Measurements from ENCODE around the gene DDHD1. TPM values are rescaled to one million over a fixed set of nuclear protein-coding genes. Genes with fewer than 3 reads are reported as not detected.

The DDHD1 gene
- total RNA-seq, 1 experiment from 2014 or later = 8.1 TPM

- H3K36me3 ChIP-seq (replicated peaks; ENCODE audit: control insufficient read depth, insufficient read depth, low read length) = no peaks in the 10 kb centered on the region
- H3K4me3 ChIP-seq (ENCODE audit: insufficient read depth, low read depth, low read length) = no peak overlapping the region
- no peaks in the 10 kb centered on the region for H3K27me3 ChIP-seq (ENCODE audit: control insufficient read depth, insufficient read depth, low read length)
- no peak for DNase-seq
Observed at GRCh38 chr14:53016919-53017318, 136.2 kb downstream of the DDHD1 start.

- H3K27me3 ChIP-seq (ENCODE audit: control insufficient read depth, insufficient read depth, low read length) = no peaks in the 10 kb centered on the region
- DNase-seq = no peak
- H3K4me3 ChIP-seq (ENCODE audit: insufficient read depth, low read depth, low read length) = no peak overlapping the region
- H3K36me3 ChIP-seq (replicated peaks; ENCODE audit: control insufficient read depth, insufficient read depth, low read length) = no peaks in the 10 kb centered on the region
Observed at GRCh38 chr14:53016491-53016890, 136.6 kb downstream of the DDHD1 start.

- Histone ChIP-seq H3K4me3 (ENCODE audit: insufficient read depth, low read depth, low read length) (no peak overlapping the region), H3K36me3 (replicated peaks; ENCODE audit: control insufficient read depth, insufficient read depth, low read length) (no peaks in the 10 kb centered on the region), H3K27me3 (ENCODE audit: control insufficient read depth, insufficient read depth, low read length) (no peaks in the 10 kb centered on the region)
- peak; percentile 31 for DNase-seq
Observed at GRCh38 chr14:53011053-53011462, 142.1 kb downstream of the DDHD1 start.

GRCh38 chr14:53010193-53011040 lies 142.7 kb downstream of the DDHD1 start:
- Histone ChIP-seq H3K36me3 (replicated peaks; ENCODE audit: control insufficient read depth, insufficient read depth, low read length) (no peaks in the 10 kb centered on the region), H3K4me3 (ENCODE audit: insufficient read depth, low read depth, low read length) (no peak overlapping the region), H3K27me3 (ENCODE audit: control insufficient read depth, insufficient read depth, low read length) (no peaks in the 10 kb centered on the region)
- DNase-seq = no peak

GRCh38 chr14:53006931-53007562 lies 146.1 kb downstream of the DDHD1 start:
- no peak for DNase-seq
- H3K4me3 ChIP-seq (ENCODE audit: insufficient read depth, low read depth, low read length) = no peak overlapping the region
- no peaks in the 10 kb centered on the region for H3K27me3 ChIP-seq (ENCODE audit: control insufficient read depth, insufficient read depth, low read length)
- no peaks in the 10 kb centered on the region for H3K36me3 ChIP-seq (replicated peaks; ENCODE audit: control insufficient read depth, insufficient read depth, low read length)

- no peak for DNase-seq
- Histone ChIP-seq H3K4me3 (ENCODE audit: insufficient read depth, low read depth, low read length) (no peak overlapping the region), H3K27me3 (ENCODE audit: control insufficient read depth, insufficient read depth, low read length) (no peaks in the 10 kb centered on the region), H3K36me3 (replicated peaks; ENCODE audit: control insufficient read depth, insufficient read depth, low read length) (no peaks in the 10 kb centered on the region)
Observed at GRCh38 chr14:53004976-53005375, 148.1 kb downstream of the DDHD1 start.

GRCh38 chr14:53003776-53004175 lies 149.3 kb downstream of the DDHD1 start:
- no peaks in the 10 kb centered on the region for H3K27me3 ChIP-seq (ENCODE audit: control insufficient read depth, insufficient read depth, low read length)
- no peaks in the 10 kb centered on the region for H3K36me3 ChIP-seq (replicated peaks; ENCODE audit: control insufficient read depth, insufficient read depth, low read length)
- H3K4me3 ChIP-seq (ENCODE audit: insufficient read depth, low read depth, low read length) = no peak overlapping the region
- DNase-seq = no peak

GRCh38 chr14:53002576-53002975 lies 150.5 kb downstream of the DDHD1 start:
- Histone ChIP-seq H3K4me3 (ENCODE audit: insufficient read depth, low read depth, low read length) (no peak overlapping the region), H3K27me3 (ENCODE audit: control insufficient read depth, insufficient read depth, low read length) (no peaks in the 10 kb centered on the region), H3K36me3 (replicated peaks; ENCODE audit: control insufficient read depth, insufficient read depth, low read length) (no peaks in the 10 kb centered on the region)
- no peak for DNase-seq

GRCh38 chr14:53001787-53002378 lies 151.2 kb downstream of the DDHD1 start:
- H3K4me3 ChIP-seq (ENCODE audit: insufficient read depth, low read depth, low read length) = no peak overlapping the region
- no peak for DNase-seq

GRCh38 chr14:52998376-52999015 lies 154.6 kb downstream of the DDHD1 start:
- no peak for DNase-seq
- Histone ChIP-seq H3K4me3 (ENCODE audit: insufficient read depth, low read depth, low read length) (no peak overlapping the region), H3K27me3 (ENCODE audit: control insufficient read depth, insufficient read depth, low read length) (no peaks in the 10 kb centered on the region), H3K36me3 (replicated peaks; ENCODE audit: control insufficient read depth, insufficient read depth, low read length) (no peaks in the 10 kb centered on the region)

More at GRCh38 chr14:53001787-53002378, 151.2 kb downstream of the DDHD1 start:
- Histone ChIP-seq H3K36me3 (replicated peaks; ENCODE audit: control insufficient read depth, insufficient read depth, low read length) (no peaks in the 10 kb centered on the region), H3K27me3 (ENCODE audit: control insufficient read depth, insufficient read depth, low read length) (no peaks in the 10 kb centered on the region)

GRCh38 chr14:52996493-52996892 lies 156.6 kb downstream of the DDHD1 start:
- H3K27me3 ChIP-seq (ENCODE audit: control insufficient read depth, insufficient read depth, low read length) = no peaks in the 10 kb centered on the region
- no peak for DNase-seq
- H3K4me3 ChIP-seq (ENCODE audit: insufficient read depth, low read depth, low read length) = no peak overlapping the region
- no peaks in the 10 kb centered on the region for H3K36me3 ChIP-seq (replicated peaks; ENCODE audit: control insufficient read depth, insufficient read depth, low read length)

GRCh38 chr14:52995998-52996397 lies 157.1 kb downstream of the DDHD1 start:
- no peaks in the 10 kb centered on the region for H3K36me3 ChIP-seq (replicated peaks; ENCODE audit: control insufficient read depth, insufficient read depth, low read length)
- no peaks in the 10 kb centered on the region for H3K27me3 ChIP-seq (ENCODE audit: control insufficient read depth, insufficient read depth, low read length)
- DNase-seq = no peak
- H3K4me3 ChIP-seq (ENCODE audit: insufficient read depth, low read depth, low read length) = no peak overlapping the region

- no peak for DNase-seq
- H3K36me3 ChIP-seq (replicated peaks; ENCODE audit: control insufficient read depth, insufficient read depth, low read length) = no peaks in the 10 kb centered on the region
- H3K4me3 ChIP-seq (ENCODE audit: insufficient read depth, low read depth, low read length) = no peak overlapping the region
- H3K27me3 ChIP-seq (ENCODE audit: control insufficient read depth, insufficient read depth, low read length) = no peaks in the 10 kb centered on the region
Observed at GRCh38 chr14:52992236-52992870, 160.8 kb downstream of the DDHD1 start.

- no peaks in the 10 kb centered on the region for H3K27me3 ChIP-seq (ENCODE audit: control insufficient read depth, insufficient read depth, low read length)
- H3K4me3 ChIP-seq (ENCODE audit: insufficient read depth, low read depth, low read length) = no peak overlapping the region
- no peaks in the 10 kb centered on the region for H3K36me3 ChIP-seq (replicated peaks; ENCODE audit: control insufficient read depth, insufficient read depth, low read length)
- no peak for DNase-seq
Observed at GRCh38 chr14:52988139-52988538, 165.0 kb downstream of the DDHD1 start.
